ENCODE results near the gene STN1.
"Not testable (repeated sequence)": the region's sequence is repeated elsewhere in the genome, so short reads cannot be mapped to it uniquely, and the experiment has no call there.

STN1 gene

DNA sequence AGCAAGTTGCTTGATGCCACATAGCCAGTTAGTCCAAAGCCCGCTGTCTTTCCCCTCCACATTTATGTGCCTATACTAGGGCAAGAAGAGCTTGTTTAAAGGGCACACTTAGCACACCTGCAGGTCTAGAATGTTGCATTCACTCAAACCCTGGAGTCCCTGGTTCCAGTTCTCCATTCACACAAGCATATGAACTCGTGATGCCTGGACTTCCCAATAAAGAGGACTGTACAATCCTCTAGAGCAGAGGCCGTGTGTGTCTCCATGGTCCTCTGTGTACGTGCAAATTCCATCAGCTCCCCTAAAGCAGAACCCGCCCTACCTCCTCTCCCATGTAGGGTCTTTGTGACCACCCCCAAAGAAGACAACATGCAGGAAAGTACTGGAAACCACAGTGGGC, 59.6 kb downstream of the STN1 start:
- no peak for DNase-seq

DNA sequence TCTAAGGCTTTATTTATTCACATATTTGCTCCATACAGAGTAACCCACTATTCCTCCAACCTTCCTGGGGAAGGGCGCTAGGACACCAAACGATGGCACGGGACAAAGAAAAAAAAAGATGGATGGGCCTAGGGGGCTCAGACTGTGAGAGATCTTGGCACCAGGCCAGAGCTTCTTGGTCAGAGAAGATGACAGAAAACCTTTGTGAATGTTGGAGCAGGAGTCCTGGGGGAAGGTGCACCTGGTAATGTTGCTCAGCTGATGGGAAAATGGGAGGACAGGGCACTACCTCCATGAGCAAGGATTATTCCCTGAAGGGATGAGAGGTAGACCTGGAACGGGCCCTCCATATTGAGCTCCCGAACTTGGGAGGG, 61.2 kb downstream of the STN1 start:
- DNase-seq, result no peak

DNA sequence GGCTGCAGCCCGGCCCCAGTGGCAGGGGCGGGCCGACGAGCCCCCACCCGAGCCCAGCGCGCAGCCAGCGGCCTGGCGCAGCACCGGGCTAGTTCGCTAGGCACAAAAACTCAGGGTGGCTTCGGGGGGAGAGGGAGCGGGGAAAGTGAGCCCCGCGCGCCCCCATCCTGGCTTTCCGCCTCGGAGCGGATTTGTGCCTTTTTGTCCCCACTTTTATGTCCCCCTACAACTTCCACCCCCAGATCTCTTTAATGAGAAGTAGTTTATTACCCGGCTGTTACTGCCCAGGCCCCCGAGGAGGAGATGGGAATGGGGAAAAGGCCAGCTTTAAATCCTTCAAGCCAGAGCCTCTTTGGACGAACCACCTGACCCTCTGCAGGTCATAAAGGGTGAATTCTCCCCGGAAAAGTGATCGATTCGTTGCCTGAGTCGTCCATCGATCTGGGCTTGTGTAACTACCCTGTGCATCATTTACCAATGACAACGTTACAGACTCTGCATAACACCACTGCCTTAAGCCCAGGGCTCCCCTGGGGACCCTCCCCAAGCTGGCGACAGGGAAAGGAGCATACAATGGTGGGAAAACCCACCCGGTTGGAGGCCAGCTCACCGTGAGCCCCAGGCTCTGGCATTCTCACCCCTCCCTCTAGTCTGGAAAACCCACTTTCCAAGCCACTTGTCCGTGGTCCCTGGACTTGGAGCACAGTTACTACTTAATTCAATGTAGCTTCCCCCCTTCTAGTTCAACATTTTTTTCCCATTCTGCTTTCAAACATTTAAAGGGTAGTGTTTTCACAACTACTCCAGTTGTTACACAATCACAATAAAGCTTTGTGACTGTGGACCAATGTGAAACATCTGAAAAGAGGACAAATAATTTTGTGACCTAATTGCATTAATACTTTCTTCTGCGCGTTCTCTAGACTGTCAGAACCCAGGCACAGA, 61.9 kb downstream of the STN1 start:
- DNase-seq, result no peak

DNA sequence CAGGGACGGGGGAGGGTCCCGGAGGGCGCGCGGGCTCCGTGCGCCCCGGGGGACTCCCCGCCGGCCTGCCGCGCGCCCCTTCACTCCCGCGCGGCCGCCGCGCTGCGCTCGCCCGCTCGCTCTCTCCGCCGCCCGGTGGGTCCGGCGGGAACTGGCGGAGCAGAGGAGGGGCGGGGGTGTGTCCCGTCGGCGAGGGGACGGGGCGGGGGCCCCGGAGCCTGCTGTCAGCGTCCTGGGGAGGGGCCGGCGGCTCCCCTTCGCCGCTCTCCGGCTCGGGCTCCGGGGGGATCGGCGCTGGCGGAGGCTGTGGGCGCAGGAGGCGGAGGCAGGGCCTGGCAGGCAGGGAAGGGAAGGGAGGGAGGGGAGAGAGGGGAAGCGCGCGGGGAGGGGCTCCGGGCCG, 62.6 kb downstream of the STN1 start, which contains the start of gene SH3PXD2A:
SH3PXD2A (minus strand) TSS at position 153 of the 400 bp plus-strand sequence. CDS start 310 bp downstream, outside the sequence.
- DNase-seq, result peak; percentile 54

DNA sequence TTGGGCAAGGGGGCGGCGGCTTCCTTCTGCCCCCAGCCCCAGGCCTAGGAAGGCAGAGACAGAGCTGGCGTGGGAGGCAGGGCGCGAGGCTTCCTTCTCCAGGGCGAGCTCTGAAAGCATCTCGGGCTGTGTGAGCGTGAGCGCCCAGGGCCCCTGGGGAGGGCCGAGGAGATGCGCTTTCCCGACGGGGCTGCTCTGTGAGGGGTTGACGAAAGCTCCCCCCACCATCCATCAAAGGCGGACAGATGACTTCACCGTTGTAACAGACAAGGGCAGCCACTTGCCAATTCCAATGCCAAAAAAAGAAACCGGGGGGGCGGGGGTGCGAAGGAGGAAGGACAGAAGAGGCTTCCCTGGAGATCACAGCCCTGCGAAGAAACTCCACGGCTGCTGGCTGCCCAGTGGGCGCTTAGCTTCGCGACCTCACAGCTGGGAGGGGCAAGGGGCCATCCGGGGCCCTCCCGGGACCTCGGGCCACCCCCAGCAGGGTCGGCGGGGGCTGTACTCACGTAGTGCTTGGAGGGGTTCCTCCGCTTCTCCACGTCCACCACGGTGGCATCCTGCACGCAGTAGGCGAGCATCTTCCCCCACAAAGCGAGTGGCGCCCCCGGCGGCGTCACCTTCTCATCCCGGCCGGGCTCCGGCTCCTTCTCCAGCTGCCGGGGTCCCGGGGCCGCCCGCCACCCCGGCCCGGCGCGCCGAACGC, 63.1 kb downstream of the STN1 start:
- peak; percentile 81 for DNase-seq

DNA sequence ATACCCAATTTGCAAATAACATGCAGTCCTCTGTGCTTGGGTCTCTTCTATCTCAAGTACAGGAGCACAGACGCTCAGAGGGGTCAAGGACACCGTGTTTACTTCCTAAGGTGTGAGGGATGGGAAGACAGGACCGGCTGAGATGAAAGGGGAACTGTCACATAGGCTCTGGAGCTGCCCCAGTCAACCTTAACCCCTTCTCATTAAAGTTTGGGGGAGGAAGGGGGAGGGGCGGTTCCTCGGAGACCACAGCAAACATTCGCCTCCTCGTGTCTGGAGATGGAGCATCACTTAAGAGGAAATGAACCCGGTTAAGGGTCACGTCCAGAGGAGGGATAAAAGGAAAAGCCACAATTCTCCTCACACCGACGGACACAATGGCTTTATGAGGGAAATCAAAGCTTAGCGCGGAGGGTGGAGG, 63.7 kb downstream of the STN1 start:
- DNase-seq, result peak; percentile 45

DNA sequence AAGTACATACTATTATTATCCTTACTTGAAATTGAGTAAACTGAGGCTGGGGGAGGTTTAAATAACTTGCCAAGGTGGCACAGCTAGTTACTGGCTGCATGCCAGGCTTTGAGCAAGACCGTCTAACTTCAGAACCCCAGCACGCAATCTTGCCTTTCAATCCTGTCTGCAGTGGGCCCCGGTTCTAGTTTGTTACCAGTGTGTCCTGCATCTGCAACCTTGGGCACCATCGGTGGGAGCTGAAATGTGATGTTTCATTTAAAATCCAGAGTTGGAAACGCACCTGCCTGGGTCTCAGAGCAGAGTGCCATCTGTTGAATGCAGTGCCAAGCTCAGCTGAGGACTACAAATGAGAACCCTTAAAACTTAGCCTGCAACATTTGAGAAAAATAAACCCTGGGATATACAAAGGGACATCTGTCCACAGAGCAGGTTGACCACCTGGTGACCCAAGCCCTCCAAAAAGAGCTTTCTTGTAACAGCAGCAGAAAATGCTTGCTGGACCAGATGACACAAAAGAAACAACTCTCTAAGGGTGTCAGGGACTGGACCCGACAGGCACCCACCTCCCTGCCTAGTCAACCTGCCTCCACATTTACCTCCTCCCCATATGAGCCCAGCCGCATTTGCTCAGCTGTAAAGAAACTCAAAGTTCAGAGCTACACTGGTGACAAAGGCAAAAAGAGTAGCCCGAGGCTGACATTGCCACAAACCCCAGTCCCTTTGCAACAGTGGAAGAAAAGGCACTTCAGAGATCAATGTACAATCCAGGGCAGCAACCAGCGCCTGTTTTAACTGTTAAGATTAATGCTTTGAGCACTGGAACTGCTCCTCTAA, 64.3 kb downstream of the STN1 start:
- DNase-seq, result no peak

DNA sequence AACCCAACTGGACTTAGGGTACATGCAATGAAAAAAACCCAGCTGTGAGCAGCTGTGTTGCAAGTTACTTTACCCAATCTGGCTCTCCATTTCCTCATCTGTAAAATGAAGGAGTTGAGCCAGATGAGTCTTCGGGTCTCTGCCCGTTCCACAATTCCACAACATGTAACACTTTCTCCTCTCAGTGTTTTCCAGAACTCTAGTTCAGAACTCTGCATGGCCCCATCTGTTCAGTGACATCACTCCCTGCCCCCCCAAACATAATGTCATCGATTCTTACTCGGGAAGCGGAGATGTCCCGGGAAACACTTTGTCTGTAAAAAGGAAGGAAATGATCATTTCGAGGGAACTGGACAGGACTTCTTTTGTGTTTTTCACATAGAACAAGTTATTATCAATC, 65.1 kb downstream of the STN1 start:
- DNase-seq, result no peak

DNA sequence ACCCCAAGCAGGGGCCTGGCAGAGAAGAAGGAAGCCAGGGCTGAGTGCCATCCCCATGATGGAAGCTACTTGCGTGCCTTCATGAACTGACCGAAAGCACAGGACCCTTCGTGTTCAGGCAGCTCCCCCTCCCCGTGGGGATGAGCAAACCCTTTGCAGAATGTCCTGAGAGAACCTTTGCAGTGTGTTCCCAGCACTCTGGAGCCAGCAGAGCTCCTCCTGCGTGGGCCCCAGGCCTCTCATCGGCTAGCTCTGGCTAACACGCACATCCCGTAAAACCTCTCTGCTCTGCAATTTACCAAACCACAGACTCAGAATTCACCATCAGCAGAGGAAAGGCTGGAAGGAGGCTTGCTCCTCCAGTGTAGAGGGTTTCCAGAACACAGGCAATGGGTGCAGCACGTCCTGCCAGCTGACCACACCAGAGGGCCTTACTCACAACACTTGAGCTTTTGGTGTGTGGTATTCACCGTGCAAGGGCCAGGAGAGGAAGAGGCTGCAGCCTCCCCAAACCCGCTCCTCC, 65.7 kb downstream of the STN1 start:
- no peak for DNase-seq

DNA sequence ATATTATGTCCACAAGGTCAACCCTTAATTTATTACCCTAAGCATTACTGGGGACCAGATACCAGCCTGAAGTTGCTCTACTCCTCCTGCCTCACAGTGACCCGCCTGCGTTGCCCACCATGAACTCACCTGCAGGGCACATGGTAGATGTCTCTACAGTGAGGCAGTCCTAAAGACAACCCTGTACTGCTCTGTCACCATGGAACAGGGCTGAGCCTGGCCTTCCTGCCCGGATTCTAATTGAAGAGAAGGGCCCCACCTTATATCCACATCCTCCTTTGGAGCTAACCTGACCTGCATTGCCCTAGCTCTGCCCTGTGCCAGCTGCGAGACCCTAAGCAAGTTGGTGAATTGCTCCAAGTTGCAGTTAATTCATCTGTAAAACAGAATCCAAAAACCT, 66.7 kb downstream of the STN1 start:
- no peak for DNase-seq

DNA sequence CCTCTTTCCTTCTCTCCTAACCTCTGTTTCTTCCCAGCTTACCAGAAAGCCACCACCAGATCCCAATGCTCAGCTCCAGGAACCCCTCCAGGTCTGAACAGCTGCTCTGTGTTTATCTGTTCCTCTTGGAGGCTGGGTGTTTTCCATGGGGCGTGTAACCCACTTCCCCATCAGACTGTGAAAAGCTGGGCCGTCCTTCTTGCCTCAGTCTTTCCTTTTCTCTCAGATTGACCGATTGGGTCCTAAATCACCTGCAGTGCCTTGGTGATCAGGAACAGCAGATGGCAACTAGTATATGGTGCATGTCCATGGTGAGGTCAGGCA, 67.5 kb downstream of the STN1 start:
- no peak for DNase-seq

DNA sequence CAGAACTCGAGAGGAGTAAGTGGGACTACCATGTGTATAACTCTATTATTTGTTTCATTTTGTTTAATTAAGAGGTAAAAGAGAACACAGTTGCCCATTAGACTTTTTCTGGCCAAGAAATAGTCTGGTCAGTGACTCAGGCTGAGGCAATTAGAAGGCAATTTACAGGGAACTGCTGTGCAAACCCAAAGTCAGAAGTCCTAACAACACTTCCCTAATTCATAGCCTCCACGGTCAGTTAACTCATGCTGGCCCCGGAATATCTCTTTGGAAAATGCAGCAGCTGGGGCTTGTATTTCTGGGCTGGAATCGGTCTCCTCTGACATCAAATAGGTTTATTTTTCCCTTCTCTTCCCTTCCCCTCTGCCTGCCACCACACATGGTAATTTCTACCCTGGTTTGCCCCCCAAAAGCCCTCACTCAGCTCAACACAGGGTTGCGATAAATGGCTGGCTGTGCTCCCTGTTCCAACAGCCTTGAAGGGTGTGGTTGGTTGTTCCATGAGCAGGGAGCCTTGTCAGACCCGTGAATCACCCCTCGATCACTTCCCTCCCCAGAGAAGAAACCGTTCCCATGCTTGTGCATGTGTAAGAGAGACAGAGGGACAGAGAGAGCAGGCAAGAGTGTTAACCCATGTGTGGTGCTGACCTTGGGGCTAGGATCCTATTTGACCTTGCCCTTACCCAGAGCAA, 68.0 kb downstream of the STN1 start:
- DNase-seq, result peak; percentile 75

DNA sequence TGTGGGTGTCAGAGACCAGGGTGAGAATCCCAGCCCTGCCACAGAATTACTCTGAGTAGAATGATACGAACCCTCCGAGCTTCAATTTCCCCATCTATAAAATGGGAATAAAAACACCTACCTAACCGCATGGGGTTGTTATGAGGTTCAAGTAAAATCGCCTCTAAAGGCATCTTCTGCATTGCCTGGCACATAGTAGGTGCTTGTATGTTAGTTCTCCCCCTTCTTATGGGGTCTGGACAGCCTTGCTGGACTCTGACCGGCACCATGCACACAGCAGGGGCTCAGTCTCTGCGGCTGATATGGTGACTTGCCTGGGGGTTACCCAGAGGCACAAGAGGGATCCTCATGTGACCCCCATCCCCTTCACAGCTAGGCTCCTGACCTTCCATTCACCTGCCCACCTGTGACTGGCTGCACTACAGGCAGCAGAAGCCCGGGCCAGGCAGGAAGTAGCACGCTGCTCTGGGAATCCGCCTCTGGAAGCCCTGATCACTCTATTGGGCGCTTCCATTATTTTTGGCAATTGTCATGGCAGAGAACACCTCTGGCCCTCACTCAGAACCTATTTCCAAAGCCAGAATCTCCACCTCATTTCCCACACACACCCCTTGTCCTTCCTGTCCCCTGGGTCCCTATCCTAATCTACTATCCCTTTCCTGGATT, 68.6 kb downstream of the STN1 start:
- no peak for DNase-seq

DNA sequence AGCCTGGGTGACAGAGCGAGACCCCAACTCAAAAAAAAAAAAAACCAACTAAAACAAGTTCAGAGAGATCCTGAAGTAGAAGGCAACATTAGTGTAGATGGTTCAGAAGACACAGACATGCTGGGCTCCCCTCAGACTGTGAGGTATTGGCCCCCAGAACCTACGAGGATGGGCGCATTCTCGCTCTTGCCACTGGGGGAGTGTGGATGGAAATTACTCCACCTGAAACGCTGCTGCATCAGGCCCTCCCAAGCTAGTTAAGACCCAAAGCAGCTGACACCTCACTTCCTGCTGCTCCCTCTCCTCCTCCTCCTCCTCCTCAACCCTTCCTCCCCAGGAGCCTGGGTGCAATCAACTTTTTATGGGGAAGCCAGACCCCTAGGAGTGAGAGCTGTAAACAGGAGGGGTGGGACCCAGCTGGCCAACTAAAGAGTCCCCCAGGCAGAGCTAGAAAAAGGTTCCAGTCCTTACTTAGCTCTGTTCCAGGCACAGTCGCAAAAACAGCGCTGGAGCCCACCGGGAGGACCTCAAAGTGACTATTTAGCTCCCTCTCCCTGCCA, 70.0 kb downstream of the STN1 start:
- DNase-seq, result no peak

DNA sequence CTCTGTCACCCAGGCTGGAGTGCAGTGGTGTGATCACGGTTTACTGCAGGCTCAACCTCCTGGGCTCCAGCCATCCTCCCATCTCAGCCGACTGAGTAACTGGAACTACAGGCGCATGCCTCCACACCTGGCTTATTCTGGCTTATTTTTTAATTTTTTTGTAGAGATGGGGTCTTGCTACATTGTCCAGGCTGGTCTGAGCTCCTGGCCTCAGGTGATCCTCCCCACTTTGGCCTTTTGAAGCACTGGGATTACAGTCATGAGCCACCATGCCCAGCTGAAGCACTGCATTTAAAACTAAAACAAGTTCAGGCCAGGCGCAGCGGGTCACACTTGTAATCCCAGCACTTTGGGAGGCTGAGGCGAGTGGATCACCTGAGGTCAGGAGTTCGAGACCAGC, 70.6 kb downstream of the STN1 start:
- DNase-seq, result no peak

DNA sequence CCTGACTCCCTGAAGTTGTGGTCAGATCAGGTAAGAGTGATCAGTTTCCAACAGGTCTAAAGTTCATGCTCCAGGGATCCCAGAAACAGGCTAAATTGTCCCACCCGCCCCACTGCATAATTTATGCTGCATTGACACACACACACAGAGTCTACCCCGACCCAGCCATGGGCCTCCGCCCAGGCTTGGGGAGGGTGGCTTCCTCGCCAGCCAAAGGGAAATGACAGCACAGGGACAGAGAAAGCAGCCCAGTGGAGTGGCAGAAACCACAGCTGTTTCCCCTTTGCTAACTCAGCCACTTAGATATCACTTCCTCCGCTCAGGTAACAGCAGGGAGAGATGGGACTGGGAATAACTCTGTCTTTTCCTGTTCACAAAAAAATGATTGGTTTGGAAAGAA, 72.0 kb downstream of the STN1 start:
- DNase-seq, result no peak

DNA sequence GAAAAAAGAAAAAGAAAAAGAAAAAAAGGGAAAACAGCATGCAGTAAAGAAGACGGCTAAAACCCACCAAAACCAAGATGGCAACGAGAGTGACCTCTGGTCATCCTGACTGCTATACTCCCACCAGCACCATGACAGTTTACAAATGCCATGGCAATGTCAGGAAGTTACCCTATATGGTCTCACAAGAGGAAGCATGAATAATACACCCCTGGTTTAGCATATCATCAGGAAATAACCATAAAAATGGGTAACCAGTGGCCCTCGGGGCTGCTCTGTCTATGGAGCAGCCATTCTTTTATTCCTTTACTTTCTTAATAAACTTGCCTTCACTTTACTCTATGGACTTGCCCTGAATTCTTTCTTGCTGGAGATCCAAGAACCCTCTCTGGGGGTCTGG, 72.6 kb downstream of the STN1 start:
- not testable (repeated sequence) for DNase-seq

DNA sequence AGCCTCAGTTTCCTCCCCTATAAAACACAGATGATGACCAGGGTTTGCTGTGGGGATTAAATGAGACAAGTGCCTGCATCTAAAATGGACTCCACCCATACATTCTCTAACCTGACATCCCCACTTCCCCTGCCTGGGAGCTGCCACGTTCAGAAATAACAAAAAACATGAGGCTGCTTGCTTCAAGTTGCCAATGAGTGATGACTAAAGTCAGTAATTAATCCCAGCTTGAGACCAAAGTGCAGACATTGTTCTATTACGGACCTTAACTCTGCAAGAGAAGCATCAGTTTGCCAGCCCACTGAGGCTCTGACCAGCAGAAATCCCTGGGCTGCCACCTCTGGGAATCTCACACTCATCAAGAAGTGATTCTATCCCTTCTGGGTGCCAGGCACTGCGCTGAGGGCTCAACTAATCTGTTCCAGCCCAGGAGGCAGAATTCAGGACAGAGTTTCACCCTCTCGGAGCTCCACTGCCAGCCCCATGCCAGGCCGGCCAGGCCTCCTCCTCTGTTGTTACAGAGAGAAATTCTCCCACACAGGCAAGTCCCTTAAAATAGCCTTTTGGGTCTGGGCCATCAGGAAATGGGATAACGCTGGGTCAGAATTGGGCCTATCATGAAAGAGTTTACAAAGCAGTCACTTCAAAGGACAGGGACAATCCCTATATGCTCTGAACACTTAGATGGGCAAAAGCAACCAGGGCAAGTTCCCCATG, 74.0 kb downstream of the STN1 start:
- DNase-seq, result peak; percentile 84

DNA sequence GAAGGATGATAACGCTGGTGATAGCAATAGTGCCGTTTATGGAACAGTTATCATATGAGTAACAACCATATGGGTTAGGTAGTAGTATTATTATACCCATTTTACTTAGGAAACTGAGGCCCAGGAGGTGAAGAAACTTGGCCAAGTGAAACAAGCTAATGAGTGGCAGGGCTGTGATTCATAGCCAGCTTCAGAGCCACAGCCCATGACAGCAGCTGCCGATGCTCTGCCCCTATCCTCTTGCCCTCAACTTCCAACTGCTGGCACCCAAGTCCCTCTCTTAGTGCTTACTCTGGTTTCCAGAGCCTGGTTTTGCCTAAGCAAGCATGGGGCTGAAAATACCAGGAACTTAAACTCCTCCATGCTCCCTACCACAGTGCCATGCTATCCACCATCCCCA, 74.9 kb downstream of the STN1 start:
- DNase-seq, result no peak

DNA sequence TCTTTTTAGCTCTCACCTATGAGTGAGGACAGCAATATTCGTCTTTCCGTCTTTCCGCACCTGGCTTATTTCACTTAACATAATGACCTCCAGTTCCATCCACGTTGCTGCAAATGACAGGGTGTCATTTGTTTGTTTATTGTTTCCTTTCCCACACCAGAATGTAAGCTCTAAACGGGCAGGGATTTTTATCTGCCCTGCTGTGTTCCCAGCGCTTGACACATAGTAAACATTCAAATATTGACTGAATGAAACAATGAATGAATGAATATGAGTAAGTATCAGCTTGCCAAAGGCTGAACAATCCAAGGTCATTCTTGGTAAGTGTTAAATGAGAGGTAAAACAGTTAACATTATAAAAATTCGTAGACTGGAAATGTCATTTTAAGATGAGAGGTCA, 75.4 kb downstream of the STN1 start:
- DNase-seq, result no peak

DNA sequence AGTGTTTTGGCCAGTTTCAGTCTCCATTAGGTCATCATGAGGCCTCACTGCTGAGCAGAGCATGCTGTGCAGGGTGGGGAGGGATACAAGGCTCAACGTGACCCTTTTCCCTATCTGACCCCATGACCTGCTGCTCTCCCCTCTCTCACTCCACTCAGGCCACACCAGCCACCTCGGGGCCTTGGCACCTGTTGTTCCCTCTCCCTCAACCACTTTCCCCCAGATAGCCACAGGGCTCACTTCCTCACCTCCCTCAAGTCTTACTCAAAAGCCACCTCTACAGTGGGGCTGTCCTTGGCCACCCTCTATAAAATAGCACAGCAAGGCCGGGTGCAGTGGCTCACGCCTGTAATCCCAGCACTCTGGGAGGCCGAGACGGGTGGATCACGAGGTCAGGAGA, 76.5 kb downstream of the STN1 start:
- DNase-seq, result no peak

Measured in fibroblast of skin of scalp (primary cell).